Peyer's patch (tissue), 4 donors: ENCODE data around the gene SEC22A. TPM values are rescaled to one million over a fixed set of nuclear protein-coding genes. Genes with fewer than 3 reads are reported as not detected.
"Not testable (repeated sequence)": the region's sequence is repeated elsewhere in the genome, so short reads cannot be mapped to it uniquely, and the experiment has no call there.

ENCODE experiments used
- DNase-seq, 3 donors: peaks; one replicate each; pipeline ENCODE4 v3.0.0-alpha.2; 2017 to 2019
- H3K27ac ChIP-seq, 4 donors: fragments of 200-600 bp; sonication (generic); one replicate each; pipeline ENCODE4 v1.5.1; 2016 to 2019
- H3K27me3 ChIP-seq, 2 donors: fragments of 200-600 bp; sonication (generic); one replicate each; pipeline ENCODE4 v1.5.1; 2019
- H3K36me3 ChIP-seq, 3 donors: fragments of 200-600 bp; sonication (generic); one replicate each; pipeline ENCODE4 v1.5.1; 2016 to 2019
- H3K4me1 ChIP-seq, 4 donors: fragments of 200-600 bp; sonication (generic); one replicate each; pipeline ENCODE4 v1.5.1; 2016 to 2019
- H3K4me3 ChIP-seq, 4 donors: fragments of 200-600 bp; sonication (generic); 1 replicate in 3 of 4; 2 replicates in 1 of 4; pipeline ENCODE4 v1.5.1; 2016 to 2019; ENCODE audit warnings: mild to moderate bottlenecking in 1 of 4
- H3K9me3 ChIP-seq, 4 donors: fragments of 200-600 bp; sonication (generic); one replicate each; pipeline ENCODE4 v1.5.1; 2016 to 2019; ENCODE audit warnings: mild to moderate bottlenecking in 1 of 4
- CTCF ChIP-seq, 6 experiments: fragments of 450-650 bp in 4 of 6; fragments of 200-600 bp in 2 of 6; sonication (generic) in 1 of 6; IDR thresholded peaks; one replicate each; pipeline ENCODE4 v1.5.1; 2017 to 2019; ENCODE audit warnings: antibody characterized with exemption in 6 of 6, mild to moderate bottlenecking in 3 of 6, moderate library complexity in 1 of 6
- POLR2A ChIP-seq, 2 donors: fragments of 450-650 bp; IDR thresholded peaks; one replicate each; pipeline ENCODE4 v1.5.1; 2017; ENCODE audit warnings: antibody characterized with exemption in 2 of 2, mild to moderate bottlenecking in 2 of 2, moderate library complexity in 2 of 2
- total RNA-seq, 4 donors: library from RNA; depleted of rRNA; stranded (reverse); fragments of >200 nt; gene quantifications; one replicate each; pipeline ENCODE4 v1.1.0, GENCODE V29; 2016

Gene SEC22A
- total RNA-seq, 4 donors from 2014 or later, result 9.9 to 21.7 (median 16.5) TPM

DNA sequence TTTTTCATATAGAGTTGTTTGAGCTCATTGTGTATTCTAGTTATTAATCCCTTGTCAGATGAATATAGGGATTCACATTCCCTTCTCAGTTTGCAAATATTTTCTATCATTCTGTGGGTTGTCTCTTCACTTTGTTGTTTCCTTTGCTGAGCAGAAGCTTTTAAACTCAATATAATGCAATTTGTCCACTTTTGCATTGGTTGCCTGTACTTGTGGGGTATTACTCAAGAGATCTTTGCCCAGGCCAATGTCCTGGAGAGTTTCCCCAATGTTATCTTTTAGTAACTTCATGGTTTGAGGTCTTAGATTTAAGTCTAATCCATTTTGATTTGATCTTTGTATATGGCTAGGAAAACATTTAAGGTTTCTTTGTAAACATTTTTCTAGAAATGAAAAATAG, 24.8 kb downstream of the SEC22A start:
- H3K4me3 ChIP-seq, result no peak overlapping the region
- peaks cover 0 to 23% (median 0%) of the 10 kb centered on the region in 3 donors for H3K36me3 ChIP-seq
- H3K27ac ChIP-seq, result no peak overlapping the region

GRCh38 chr3:123229145-123229544, 27.4 kb downstream of the SEC22A start:
- TF ChIP-seq CTCF (IDR thresholded peaks at IDR 0.05), result no peak
- no peak for TF ChIP-seq POLR2A (IDR thresholded peaks at IDR 0.05)
- Histone ChIP-seq H3K36me3 (peaks cover 0 to 23% (median 0%) of the 10 kb centered on the region in 3 donors), H3K9me3 (peaks cover 0 to 13% (median 0%) of the 10 kb centered on the region in 4 donors), H3K4me1 (no peaks in the 10 kb centered on the region), H3K27ac (no peak overlapping the region), H3K4me3 (no peak overlapping the region), H3K27me3 (no peaks in the 10 kb centered on the region)
- no peak for DNase-seq

More for the DNA sequence above, 24.8 kb downstream of the SEC22A start:
- H3K9me3 ChIP-seq, result peaks cover 0 to 13% (median 0%) of the 10 kb centered on the region in 4 donors
- H3K4me1 ChIP-seq, result no peaks in the 10 kb centered on the region
- DNase-seq, result no peak
- no peak for TF ChIP-seq POLR2A (IDR thresholded peaks at IDR 0.05)
- no peaks in the 10 kb centered on the region for H3K27me3 ChIP-seq

GRCh38 chr3:123236902-123237301, 35.2 kb downstream of the SEC22A start:
- no peak for TF ChIP-seq CTCF (IDR thresholded peaks at IDR 0.05)
- no peak for TF ChIP-seq POLR2A (IDR thresholded peaks at IDR 0.05)
- Histone ChIP-seq H3K9me3 (no peaks in the 10 kb centered on the region), H3K36me3 (no peaks in the 10 kb centered on the region), H3K4me3 (no peak overlapping the region), H3K27ac (no peak overlapping the region), H3K4me1 (no peaks in the 10 kb centered on the region), H3K27me3 (no peaks in the 10 kb centered on the region)
- DNase-seq, result no peak

DNA sequence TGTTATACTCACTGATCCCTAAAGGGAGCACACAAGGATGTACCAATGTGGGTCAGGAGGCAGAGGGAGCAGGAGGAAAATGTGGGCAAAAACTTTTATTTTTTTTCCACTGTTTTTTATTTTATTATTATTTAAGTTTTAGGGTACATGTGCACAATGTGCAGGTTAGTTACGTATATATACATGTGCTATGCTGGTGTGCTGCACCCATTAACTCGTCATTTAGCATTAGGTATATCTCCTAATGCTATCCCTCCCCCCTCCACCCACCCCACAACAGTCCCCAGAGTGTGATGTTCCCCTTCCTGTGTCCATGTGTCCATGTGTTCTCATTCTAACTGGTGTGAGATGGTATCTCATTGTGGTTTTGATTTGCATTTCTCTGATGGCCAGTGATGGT, 37.4 kb downstream of the SEC22A start:
- H3K9me3 ChIP-seq, DNase-seq, H3K27ac ChIP-seq, H3K27me3 ChIP-seq, H3K4me1 ChIP-seq, H3K4me3 ChIP-seq, H3K36me3 ChIP-seq: not testable (repeated sequence)

- DNase-seq, result no peak
- TF ChIP-seq POLR2A (IDR thresholded peaks at IDR 0.05), result no peak
- no peak for TF ChIP-seq CTCF (IDR thresholded peaks at IDR 0.05)
- no peak overlapping the region for H3K4me3 ChIP-seq
These were observed 38.0 kb downstream of the SEC22A start for GRCh38 chr3:123239756-123240155.

DNA sequence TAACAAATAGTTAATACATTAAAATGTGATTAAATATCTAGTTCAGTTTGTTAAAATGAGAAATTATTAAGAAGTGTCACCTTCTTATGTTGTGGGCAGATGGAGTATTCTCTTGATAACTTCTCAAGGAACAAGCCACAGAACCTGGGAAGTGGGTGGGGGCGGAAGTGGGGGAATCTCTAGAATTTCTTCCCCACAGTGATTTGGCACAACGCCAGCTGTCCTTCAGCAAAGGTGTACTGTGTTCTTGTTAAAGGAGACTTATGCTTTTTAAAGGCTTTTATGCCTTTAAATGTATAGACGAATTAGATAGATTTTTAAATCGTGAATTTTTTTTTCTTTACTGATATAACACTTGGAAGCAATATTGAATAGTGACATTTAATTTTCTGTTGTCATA, 42.4 kb downstream of the SEC22A start:
- TF ChIP-seq CTCF (IDR thresholded peaks at IDR 0.05) (no peak), POLR2A (IDR thresholded peaks at IDR 0.05) (no peak)
- Histone ChIP-seq H3K4me3 (no peak overlapping the region), H3K36me3 (peaks cover 0 to 20% (median 0%) of the 10 kb centered on the region in 3 donors), H3K27me3 (no peaks in the 10 kb centered on the region), H3K4me1 (no peaks in the 10 kb centered on the region), H3K9me3 (no peaks in the 10 kb centered on the region), H3K27ac (no peak overlapping the region)
- DNase-seq, result peak in 2 of 3 donors; percentile 18 to 52

More at GRCh38 chr3:123239756-123240155, 38.0 kb downstream of the SEC22A start:
- Histone ChIP-seq H3K36me3 (no peaks in the 10 kb centered on the region), H3K27ac (no peak overlapping the region), H3K27me3 (no peaks in the 10 kb centered on the region), H3K9me3 (no peaks in the 10 kb centered on the region), H3K4me1 (no peaks in the 10 kb centered on the region)

- H3K27ac ChIP-seq, result no peak overlapping the region
- peaks cover 0 to 22% (median 0%) of the 10 kb centered on the region in 3 donors for H3K36me3 ChIP-seq
- no peaks in the 10 kb centered on the region for H3K9me3 ChIP-seq
- no peak overlapping the region for H3K4me3 ChIP-seq
- no peak for DNase-seq
- no peak for TF ChIP-seq CTCF (IDR thresholded peaks at IDR 0.05)
- no peak for TF ChIP-seq POLR2A (IDR thresholded peaks at IDR 0.05)
- no peaks in the 10 kb centered on the region for H3K4me1 ChIP-seq
- no peaks in the 10 kb centered on the region for H3K27me3 ChIP-seq
These were observed 45.1 kb downstream of the SEC22A start for GRCh38 chr3:123246866-123247265.
